ENCODE results near the gene ADIRF.
"Not testable (repeated sequence)": the region's sequence is repeated elsewhere in the genome, so short reads cannot be mapped to it uniquely, and the experiment has no call there.

DNA sequence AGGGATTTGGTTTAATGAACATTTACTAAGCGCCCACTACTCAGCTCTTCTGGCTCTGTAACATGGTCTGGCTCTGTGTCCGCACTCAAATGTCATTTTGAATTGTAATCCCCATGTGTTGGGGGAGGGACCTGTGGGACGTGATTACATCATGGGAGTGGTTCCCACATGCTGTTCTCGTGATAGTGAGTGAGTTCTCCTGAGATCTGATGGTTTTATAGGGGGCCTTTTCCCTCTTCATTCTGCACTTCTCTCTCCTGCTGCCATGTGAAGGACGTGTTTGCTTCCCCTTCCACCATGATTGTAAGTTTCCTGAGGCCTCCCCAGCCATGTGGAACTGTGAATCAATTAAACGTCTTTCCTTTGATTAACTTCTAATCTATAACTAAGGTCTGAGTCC is 12.7 kb downstream of the ADIRF start:
- TF ChIP-seq, protein P1, sequence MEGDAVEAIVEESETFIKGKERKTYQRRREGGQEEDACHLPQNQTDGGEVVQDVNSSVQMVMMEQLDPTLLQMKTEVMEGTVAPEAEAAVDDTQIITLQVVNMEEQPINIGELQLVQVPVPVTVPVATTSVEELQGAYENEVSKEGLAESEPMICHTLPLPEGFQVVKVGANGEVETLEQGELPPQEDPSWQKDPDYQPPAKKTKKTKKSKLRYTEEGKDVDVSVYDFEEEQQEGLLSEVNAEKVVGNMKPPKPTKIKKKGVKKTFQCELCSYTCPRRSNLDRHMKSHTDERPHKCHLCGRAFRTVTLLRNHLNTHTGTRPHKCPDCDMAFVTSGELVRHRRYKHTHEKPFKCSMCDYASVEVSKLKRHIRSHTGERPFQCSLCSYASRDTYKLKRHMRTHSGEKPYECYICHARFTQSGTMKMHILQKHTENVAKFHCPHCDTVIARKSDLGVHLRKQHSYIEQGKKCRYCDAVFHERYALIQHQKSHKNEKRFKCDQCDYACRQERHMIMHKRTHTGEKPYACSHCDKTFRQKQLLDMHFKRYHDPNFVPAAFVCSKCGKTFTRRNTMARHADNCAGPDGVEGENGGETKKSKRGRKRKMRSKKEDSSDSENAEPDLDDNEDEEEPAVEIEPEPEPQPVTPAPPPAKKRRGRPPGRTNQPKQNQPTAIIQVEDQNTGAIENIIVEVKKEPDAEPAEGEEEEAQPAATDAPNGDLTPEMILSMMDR (IDR thresholded peaks at IDR 0.05 in 8 of 11, conservative IDR thresholded peaks at IDR 0.05 in 3 of 11): not testable (repeated sequence)
- not testable (repeated sequence) for TF ChIP-seq POLR2AphosphoS5 (IDR thresholded peaks at IDR 0.05)

All from spleen (tissue), 7 donors.